ENCODE measurements around the gene SUPV3L1.
"Not testable (repeated sequence)": the region's sequence is repeated elsewhere in the genome, so short reads cannot be mapped to it uniquely, and the experiment has no call there.

The SUPV3L1 gene

DNA sequence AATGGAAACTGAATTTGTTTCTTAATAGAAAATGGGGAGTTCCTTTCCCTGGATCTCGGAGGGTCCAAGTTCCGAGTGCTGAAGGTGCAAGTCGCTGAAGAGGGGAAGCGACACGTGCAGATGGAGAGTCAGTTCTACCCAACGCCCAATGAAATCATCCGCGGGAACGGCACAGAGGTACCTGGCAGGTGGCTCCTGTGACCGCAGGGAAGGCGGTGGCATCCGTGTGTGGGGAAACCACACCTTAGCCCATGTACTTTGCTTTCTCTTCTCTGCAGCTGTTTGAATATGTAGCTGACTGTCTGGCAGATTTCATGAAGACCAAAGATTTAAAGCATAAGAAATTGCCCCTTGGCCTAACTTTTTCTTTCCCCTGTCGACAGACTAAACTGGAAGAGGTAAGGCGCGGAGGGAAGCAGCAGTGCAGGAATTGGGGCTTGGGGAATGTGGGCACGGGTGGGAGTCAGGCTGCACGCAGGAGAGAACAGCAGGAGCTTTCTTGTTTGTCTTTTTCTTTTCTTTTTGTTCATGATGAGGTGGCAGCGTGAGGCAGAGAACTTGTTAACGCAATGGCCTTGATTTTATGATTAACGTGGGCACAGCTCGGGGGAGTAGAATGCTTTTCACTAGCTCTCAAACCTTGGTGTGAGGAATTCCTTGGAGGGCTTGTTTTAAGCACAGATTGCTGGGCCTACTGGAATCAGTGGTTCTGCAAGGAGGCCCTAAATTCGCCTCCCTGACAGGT lies 52.9 kb downstream of the SUPV3L1 start:
- no peak for DNase-seq

DNA sequence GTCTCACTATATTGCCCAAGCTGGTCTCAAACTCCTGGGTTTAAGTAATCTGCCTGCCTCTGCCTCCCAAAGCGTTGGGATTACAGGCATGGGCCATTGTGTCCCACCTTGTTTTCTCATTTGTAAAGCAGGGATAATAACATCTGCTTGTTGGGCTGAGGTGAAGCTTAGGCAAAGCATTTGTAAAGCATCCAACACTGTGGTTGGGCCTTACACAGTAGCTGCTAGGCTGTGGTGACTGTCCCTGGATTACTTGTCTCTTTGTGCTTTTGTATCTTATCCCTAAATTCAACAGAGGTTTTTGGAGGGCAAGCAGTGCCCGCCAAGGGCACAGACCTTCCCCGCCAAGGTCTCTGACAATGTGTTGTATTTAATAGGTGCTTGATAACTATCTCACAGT lies 54.4 kb downstream of the SUPV3L1 start:
- DNase-seq = no peak

DNA sequence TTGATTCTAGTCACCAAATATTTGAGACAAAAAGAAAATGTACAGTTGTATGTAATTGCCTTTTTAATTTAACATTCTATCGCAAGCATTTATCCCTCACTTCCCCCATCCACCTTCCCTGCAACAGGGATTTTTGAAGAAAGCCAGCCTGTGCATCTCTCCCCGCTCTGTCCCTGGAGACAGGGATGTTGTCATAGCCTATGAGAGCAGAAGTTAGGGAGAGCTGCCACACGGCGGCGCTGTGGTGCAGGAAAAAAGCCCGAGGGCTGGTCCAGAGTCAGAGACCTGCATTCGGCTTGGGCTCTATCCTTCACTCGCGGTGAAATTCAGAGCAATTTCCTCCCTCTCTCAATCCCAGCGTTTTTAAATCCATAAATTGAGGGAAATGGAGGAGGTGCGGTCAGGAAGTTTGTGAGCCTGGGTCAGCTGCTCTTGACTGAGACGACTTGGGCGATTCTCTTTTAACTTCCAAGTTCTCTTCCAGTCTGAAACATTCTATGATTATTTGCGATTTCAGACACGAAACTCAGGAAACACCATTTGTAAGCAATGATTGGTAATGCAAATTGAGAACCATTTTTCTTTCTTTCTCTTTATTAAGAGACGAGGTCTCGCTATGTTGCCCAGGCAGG lies 57.6 kb downstream of the SUPV3L1 start:
- DNase-seq = peak; percentile 48 to 80 (median 71)

DNA sequence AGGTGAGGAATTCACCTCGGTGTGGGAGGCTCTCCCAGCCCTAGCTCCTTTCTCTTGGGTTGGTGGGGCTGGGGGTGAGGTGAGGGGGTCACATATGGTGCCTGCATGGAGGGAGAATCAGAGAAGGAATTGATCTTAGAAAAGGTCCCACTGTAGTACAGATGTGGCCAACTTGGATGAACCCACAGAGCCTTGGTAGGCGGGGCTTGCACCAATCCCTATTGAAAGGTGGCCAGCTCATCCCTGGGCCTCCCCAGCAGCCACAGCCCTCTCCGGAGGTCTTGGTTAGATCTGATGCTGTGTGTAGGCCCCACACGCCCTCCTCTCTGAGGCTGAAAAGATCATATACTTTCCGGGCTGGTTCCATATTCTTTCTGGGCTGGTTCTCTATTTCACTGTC lies 59.1 kb downstream of the SUPV3L1 start:
- DNase-seq = no peak

GRCh38 chr10:69239816-69240434 lies 59.9 kb downstream of the SUPV3L1 start:
- DNase-seq = no peak

GRCh38 chr10:69240455-69240854 lies 60.4 kb downstream of the SUPV3L1 start:
- DNase-seq = no peak

GRCh38 chr10:69241575-69241974 lies 61.5 kb downstream of the SUPV3L1 start:
- DNase-seq = no peak

GRCh38 chr10:69242040-69242851 lies 62.2 kb downstream of the SUPV3L1 start:
- DNase-seq = no peak

- peak in 1 of 3 experiments; percentile 62 for DNase-seq
Observed at GRCh38 chr10:69242852-69243212, 62.8 kb downstream of the SUPV3L1 start.

DNA sequence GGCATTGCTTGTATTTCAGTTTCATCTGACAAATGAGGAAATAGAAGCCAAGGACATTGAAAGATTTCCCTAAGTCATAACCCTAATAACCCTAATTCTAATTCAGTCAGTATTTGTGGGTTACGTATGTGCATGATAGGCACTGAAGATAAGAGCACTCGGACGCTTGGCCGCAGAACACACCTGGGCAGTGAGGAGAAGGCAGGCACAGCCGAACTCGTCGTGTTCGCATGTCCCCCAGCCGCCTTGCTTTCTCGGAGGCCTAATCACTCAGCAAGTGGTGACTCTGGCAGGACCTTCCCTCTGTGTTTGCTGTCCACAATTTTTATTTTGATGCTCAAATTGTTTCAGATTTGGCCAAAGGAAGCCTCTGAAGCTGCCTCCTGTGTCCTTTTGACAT lies 63.8 kb downstream of the SUPV3L1 start:
- DNase-seq = no peak

DNA sequence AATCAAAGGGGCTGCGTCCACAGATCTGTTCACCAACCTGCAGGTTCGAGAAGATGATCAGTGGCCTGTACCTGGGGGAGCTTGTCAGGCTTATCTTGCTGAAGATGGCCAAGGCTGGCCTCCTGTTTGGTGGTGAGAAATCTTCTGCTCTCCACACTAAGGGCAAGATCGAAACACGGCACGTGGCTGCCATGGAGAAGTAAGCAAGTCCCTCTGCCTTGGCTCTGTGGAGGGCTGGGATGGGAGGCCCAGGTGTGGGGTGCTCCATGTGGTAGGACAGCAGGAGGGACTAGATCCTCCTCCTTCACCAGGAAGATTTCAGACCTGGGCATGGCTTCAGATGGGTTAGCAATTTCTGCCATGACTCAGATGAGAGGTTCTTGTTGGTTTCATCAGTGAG lies 66.0 kb downstream of the SUPV3L1 start:
- no peak for DNase-seq

DNA sequence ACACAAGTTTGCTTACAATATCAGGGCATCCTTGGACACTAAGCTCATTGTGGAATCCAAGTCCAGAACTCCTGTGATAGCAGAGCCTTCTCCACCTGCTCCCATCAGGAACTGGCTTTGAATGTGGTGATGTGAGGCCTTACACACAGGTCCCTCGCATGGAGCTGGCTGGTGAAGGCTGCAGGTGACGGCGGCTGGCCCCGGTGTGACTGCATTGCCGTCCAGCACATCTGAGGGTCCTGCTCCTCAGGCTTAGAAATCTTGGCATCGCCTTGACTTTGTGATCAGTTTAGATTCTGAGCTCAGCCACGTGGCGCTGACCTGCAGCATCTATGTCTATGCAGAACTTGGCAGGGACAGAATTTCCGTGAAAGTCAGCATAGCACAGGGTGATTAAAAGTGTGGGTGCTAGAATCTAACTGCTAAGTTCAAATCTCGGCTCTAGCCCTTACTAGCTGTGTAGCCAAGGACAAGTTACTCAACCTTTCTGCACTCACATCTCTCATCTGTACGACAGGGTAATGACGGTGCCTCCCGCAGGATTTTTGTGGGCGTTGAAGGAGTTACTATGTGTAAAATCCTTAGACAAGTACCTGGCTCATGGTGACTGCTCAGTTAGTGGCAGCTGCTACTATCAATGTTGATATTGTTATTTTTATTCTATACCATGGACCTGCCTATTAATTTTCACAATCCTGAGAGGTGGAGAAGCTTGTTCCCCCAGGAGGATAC lies 66.7 kb downstream of the SUPV3L1 start:
- no peak for DNase-seq

DNA sequence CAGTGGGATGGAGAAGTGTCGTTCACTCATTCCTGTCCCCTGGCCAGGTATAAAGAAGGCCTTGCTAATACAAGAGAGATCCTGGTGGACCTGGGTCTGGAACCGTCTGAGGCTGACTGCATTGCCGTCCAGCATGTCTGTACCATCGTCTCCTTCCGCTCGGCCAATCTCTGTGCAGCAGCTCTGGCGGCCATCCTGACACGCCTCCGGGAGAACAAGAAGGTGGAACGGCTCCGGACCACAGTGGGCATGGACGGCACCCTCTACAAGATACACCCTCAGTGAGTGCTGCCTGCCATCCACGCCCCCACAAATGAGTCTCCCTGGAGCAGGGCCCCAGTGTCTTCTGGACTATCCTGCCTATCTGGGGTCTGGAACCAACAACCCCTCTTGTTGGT lies 67.3 kb downstream of the SUPV3L1 start:
- DNase-seq = no peak

GRCh38 chr10:69248117-69248730 lies 68.2 kb downstream of the SUPV3L1 start:
- DNase-seq = no peak

- no peak for DNase-seq
Observed at GRCh38 chr10:69250041-69250440, 70.0 kb downstream of the SUPV3L1 start.

GRCh38 chr10:69251417-69251816 lies 71.4 kb downstream of the SUPV3L1 start:
- not testable (repeated sequence) for DNase-seq

- DNase-seq = no peak
Observed at GRCh38 chr10:69253171-69253570, 73.1 kb downstream of the SUPV3L1 start.

DNA sequence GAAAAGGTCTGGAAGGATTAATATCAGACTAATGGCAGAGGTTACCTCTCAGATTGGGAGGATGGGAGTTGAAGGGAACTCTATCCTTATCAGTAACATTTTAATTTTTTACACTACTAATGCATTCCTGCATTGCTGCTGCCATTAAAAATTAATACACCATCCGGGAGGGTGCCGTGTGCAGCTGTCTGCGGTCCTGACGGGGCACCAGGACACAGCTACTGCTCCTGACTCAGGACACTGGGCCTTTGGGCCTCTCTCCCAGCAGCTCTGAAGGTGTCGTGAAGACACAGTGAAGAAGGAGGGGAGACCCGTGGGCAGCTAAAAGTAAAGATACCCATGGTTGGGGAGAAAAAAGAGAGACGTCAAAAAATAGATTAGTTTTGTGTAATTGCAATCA lies 74.8 kb downstream of the SUPV3L1 start:
- no peak for DNase-seq

All from NCI-H1417 (cell line).